ENCODE measurements around the gene ETDC.

GRCh38 chrX:135287266-135287823 lies 21.9 kb upstream of the ETDC start:
- TF ChIP-seq CTCF (conservative IDR thresholded peaks at IDR 0.05 in 1 of 2, IDR thresholded peaks at IDR 0.05 in 1 of 2; ENCODE audit: low read depth in 1 of 2, low read length in 2 of 2) (no peak), EZH2 (IDR thresholded peaks at IDR 0.05; ENCODE audit: low read length, missing control alignments) (no peak)

Measured in fibroblast of lung (primary cell).